DOHH2 (cell line): Measurements from ENCODE around the gene ST7.

Experiments
- H3F3A ChIP-seq: fragments of 200-600 bp; sonication (generic), shearing (Covaris generic); 2 replicates; pipeline ENCODE4 v1.6.0; 2016; ENCODE audit warnings: antibody characterized with exemption, mild to moderate bottlenecking; ENCODE audit not compliant: control insufficient read depth, insufficient read depth
- H3K27ac ChIP-seq: fragments of 200-600 bp; sonication (generic); 2 replicates; pipeline ENCODE4 v1.5.1; 2014; ENCODE audit warnings: low read depth, mild to moderate bottlenecking, low read length, moderate library complexity
- H3K27me3 ChIP-seq: fragments of 200-600 bp; sonication (generic); 2 replicates; pipeline ENCODE4 v1.6.1; 2014; ENCODE audit warnings: mild to moderate bottlenecking, low read length, mixed read lengths; ENCODE audit not compliant: control insufficient read depth
- H3K36me3 ChIP-seq: fragments of 200-600 bp; sonication (generic); 2 replicates; pipeline ENCODE4 v1.6.1; 2014; ENCODE audit warnings: mild to moderate bottlenecking, low read length, moderate library complexity, mixed read lengths; ENCODE audit not compliant: control insufficient read depth
- H3K4me1 ChIP-seq: fragments of 200-600 bp; sonication (generic); 2 replicates; pipeline ENCODE4 v1.6.1; 2014; ENCODE audit warnings: mild to moderate bottlenecking, low read length, mixed read lengths; ENCODE audit not compliant: control insufficient read depth
- H3K4me2 ChIP-seq: fragments of 200-600 bp; sonication (generic); 2 replicates; pipeline ENCODE4 v1.6.0; 2014; ENCODE audit warnings: mild to moderate bottlenecking, low read length, moderate library complexity
- H3K4me3 ChIP-seq: fragments of 200-600 bp; sonication (generic); 2 replicates; pipeline ENCODE4 v1.5.1; 2014; ENCODE audit warnings: mild to moderate bottlenecking, low read length, mixed read lengths
- H3K79me2 ChIP-seq: fragments of 200-600 bp; sonication (generic); 2 replicates; pipeline ENCODE4 v1.6.1; 2014; ENCODE audit warnings: mild to moderate bottlenecking, low read length, mixed read lengths; ENCODE audit not compliant: control insufficient read depth
- H3K9me2 ChIP-seq: fragments of 200-600 bp; sonication (generic); replicated peaks from 2 replicates; pipeline ENCODE4 v1.6.1; 2014; ENCODE audit warnings: mild to moderate bottlenecking, low read length, mixed read lengths; ENCODE audit not compliant: control insufficient read depth
- H3K9me3 ChIP-seq: fragments of 200-600 bp; sonication (generic); 2 replicates; pipeline ENCODE4 v1.6.1; 2014; ENCODE audit warnings: antibody characterized with exemption, low read length, mixed read lengths; ENCODE audit not compliant: control insufficient read depth, insufficient read depth
- H4K20me1 ChIP-seq: fragments of 200-600 bp; sonication (generic); 2 replicates; pipeline ENCODE4 v1.6.0; 2014; ENCODE audit warnings: low read depth, mild to moderate bottlenecking, antibody characterized with exemption, low read length, moderate library complexity; ENCODE audit not compliant: control insufficient read depth, insufficient read depth
- CTCF ChIP-seq: fragments of 200-600 bp; sonication (generic); IDR thresholded peaks from one replicate; pipeline ENCODE4 v1.5.1; 2014; ENCODE audit warnings: antibody characterized with exemption, mild to moderate bottlenecking, low read depth, low read length; ENCODE audit not compliant: poor library complexity, severe bottlenecking
- EZH2phosphoT487 ChIP-seq: fragments of 200-600 bp; sonication (generic); IDR thresholded peaks from 2 replicates; pipeline ENCODE4 v1.6.1; 2017; ENCODE audit warnings: borderline replicate concordance, mild to moderate bottlenecking, antibody characterized with exemption, low read length, moderate library complexity, mixed read lengths

The ST7 gene

GRCh38 chr7:117188949-117189592 lies 235.8 kb downstream of the ST7 start:
- Histone ChIP-seq H3K9me3 (no peaks in the 10 kb centered on the region), H3K4me1 (no peaks in the 10 kb centered on the region), H3K27ac (no peak overlapping the region), H3K36me3 (no peaks in the 10 kb centered on the region), H3K4me3 (no peak overlapping the region), H3K27me3 (no peaks in the 10 kb centered on the region), H3K9me2 (no peaks in the 10 kb centered on the region), H3K4me2 (no peak overlapping the region), H3K79me2 (no peaks in the 10 kb centered on the region), H3F3A (no peaks in the 10 kb centered on the region), H4K20me1 (no peaks in the 10 kb centered on the region)
- TF ChIP-seq CTCF: no peak
- TF ChIP-seq EZH2phosphoT487: no peak

GRCh38 chr7:117190104-117190503 lies 236.8 kb downstream of the ST7 start:
- H3K4me3 ChIP-seq: no peak overlapping the region
- H3F3A ChIP-seq: no peaks in the 10 kb centered on the region
- no peaks in the 10 kb centered on the region for H4K20me1 ChIP-seq
- TF ChIP-seq CTCF (no peak), EZH2phosphoT487 (no peak)
- no peaks in the 10 kb centered on the region for H3K36me3 ChIP-seq
- no peak overlapping the region for H3K27ac ChIP-seq
- H3K9me2 ChIP-seq: no peaks in the 10 kb centered on the region
- H3K27me3 ChIP-seq: no peaks in the 10 kb centered on the region
- no peaks in the 10 kb centered on the region for H3K9me3 ChIP-seq
- no peak overlapping the region for H3K4me2 ChIP-seq
- no peaks in the 10 kb centered on the region for H3K4me1 ChIP-seq
- no peaks in the 10 kb centered on the region for H3K79me2 ChIP-seq

GRCh38 chr7:117190746-117191435 lies 237.6 kb downstream of the ST7 start:
- no peaks in the 10 kb centered on the region for H3K4me1 ChIP-seq
- no peak overlapping the region for H3K27ac ChIP-seq
- no peaks in the 10 kb centered on the region for H3K27me3 ChIP-seq
- H3F3A ChIP-seq: no peaks in the 10 kb centered on the region
- H3K4me3 ChIP-seq: no peak overlapping the region
- H3K9me2 ChIP-seq: no peaks in the 10 kb centered on the region
- no peaks in the 10 kb centered on the region for H3K79me2 ChIP-seq
- H3K9me3 ChIP-seq: no peaks in the 10 kb centered on the region
- no peak for TF ChIP-seq EZH2phosphoT487
- TF ChIP-seq CTCF: no peak
- no peaks in the 10 kb centered on the region for H4K20me1 ChIP-seq
- H3K36me3 ChIP-seq: no peaks in the 10 kb centered on the region
- no peak overlapping the region for H3K4me2 ChIP-seq
